ENCODE results near the gene GJB1. TPM values are rescaled to one million over a fixed set of nuclear protein-coding genes. Genes with fewer than 3 reads are reported as not detected.

GJB1 gene
- polyA plus RNA-seq, 1 donor (not counting 4 experiments of a cell fraction or from before 2014, with no cell fraction given): not detected

GRCh38 chrX:71214152-71214551 lies 8.9 kb upstream of the GJB1 start:
- H3K36me3 ChIP-seq (ENCODE audit: control insufficient read depth in 2 of 2, extremely low read depth in 1 of 2, insufficient read depth in 2 of 2, low read length in 2 of 2): no peaks in the 10 kb centered on the region
- DNase-seq (ENCODE audit: low read depth, low spot score) (no peak), FAIRE-seq (no peak)
- H3K27ac ChIP-seq (ENCODE audit: control insufficient read depth, insufficient read depth, low read length): no peak overlapping the region
- H2AFZ ChIP-seq (ENCODE audit: control insufficient read depth, low read length): no peak overlapping the region
- no peaks in the 10 kb centered on the region for H4K20me1 ChIP-seq (ENCODE audit: control insufficient read depth, extremely low read depth, insufficient read depth, low read length)
- no peaks in the 10 kb centered on the region for H3K4me1 ChIP-seq (ENCODE audit: control insufficient read depth, extremely low read depth, insufficient read depth, low read length)
- no peaks in the 10 kb centered on the region for H3K27me3 ChIP-seq (ENCODE audit: control insufficient read depth, extremely low read depth, insufficient read depth, low read length)
- H3K79me2 ChIP-seq (ENCODE audit: control insufficient read depth, insufficient read depth, low read length): no peaks in the 10 kb centered on the region
- H3K9me1 ChIP-seq (ENCODE audit: control insufficient read depth, extremely low read depth, insufficient read depth, low read length): no peaks in the 10 kb centered on the region
- no peak overlapping the region for H3K4me2 ChIP-seq (ENCODE audit: control insufficient read depth, extremely low read depth, insufficient read depth, low read depth, low read length)
- TF ChIP-seq CTCF (optimal IDR thresholded peaks at IDR 0.05 in 1 of 3, IDR thresholded peaks at IDR 0.05 in 1 of 3, conservative IDR thresholded peaks at IDR 0.05 in 1 of 3; ENCODE audit: extremely low read depth in 1 of 3, insufficient read depth in 2 of 3, low read length in 3 of 3): no peak
- TF ChIP-seq EZH2 (IDR thresholded peaks at IDR 0.05; ENCODE audit: low read length): no peak
- H3K9me3 ChIP-seq (ENCODE audit: control insufficient read depth, low read depth, low read length): no peaks in the 10 kb centered on the region
- dilution Hi-C loops (cut with MboI; ENCODE audit: extremely low pct_ligation_motif_present, low sequenced_read_pairs): no loop called here
- H3K4me3 ChIP-seq (ENCODE audit: control insufficient read depth in 2 of 3, extremely low read depth in 1 of 3, insufficient read depth in 2 of 3, low read depth in 1 of 3, low read length in 3 of 3): no peak overlapping the region
- H3K9ac ChIP-seq (ENCODE audit: control insufficient read depth, extremely low read depth, insufficient read depth, low read length): no peak overlapping the region

DNA sequence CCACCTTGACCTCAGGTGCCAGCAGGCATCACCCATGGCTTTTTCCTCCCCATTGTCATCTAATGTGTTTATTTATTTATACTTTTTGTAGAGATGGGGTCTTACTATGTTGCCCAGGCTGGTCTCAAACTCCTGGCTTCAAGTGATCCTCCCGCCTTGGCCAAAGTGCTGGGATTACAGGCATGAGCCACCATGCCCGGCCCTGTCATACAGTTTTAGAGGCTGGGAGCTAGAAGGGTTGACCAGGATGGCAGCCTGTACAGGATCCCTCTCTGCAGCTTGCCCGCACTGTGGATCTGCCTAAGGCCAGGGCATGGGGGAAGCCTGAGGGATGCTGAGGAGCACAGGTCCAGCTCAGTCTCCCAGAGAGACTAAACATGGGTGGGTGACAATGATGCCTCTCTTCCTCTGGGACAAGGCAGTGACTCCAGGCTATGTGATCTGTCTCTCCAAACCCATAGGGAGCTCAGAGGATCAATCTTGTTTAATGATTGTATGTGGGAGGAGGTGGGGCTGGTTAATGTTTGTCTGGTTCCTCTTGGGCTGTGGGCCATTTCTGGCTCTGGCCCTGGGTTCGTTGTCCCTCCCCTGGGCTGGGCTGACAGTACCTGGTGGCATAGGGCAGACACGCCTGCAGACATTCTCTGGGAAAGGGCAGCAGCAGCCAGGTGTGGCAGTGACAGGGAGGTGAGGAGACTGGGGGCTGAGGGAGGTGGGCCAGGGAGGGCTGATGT lies 8.3 kb upstream of the GJB1 start:
- DNase-seq (ENCODE audit: low read depth, low spot score): no peak
- Histone ChIP-seq H4K20me1 (ENCODE audit: control insufficient read depth, extremely low read depth, insufficient read depth, low read length) (no peaks in the 10 kb centered on the region), H3K4me2 (ENCODE audit: control insufficient read depth, extremely low read depth, insufficient read depth, low read depth, low read length) (no peak overlapping the region), H3K4me3 (ENCODE audit: control insufficient read depth in 2 of 3, extremely low read depth in 1 of 3, insufficient read depth in 2 of 3, low read depth in 1 of 3, low read length in 3 of 3) (no peak overlapping the region), H3K27ac (ENCODE audit: control insufficient read depth, insufficient read depth, low read length) (no peak overlapping the region), H3K79me2 (ENCODE audit: control insufficient read depth, insufficient read depth, low read length) (no peaks in the 10 kb centered on the region), H3K36me3 (ENCODE audit: control insufficient read depth in 2 of 2, extremely low read depth in 1 of 2, insufficient read depth in 2 of 2, low read length in 2 of 2) (no peaks in the 10 kb centered on the region), H3K27me3 (ENCODE audit: control insufficient read depth, extremely low read depth, insufficient read depth, low read length) (no peaks in the 10 kb centered on the region), H2AFZ (ENCODE audit: control insufficient read depth, low read length) (no peak overlapping the region), H3K9ac (ENCODE audit: control insufficient read depth, extremely low read depth, insufficient read depth, low read length) (no peak overlapping the region), H3K4me1 (ENCODE audit: control insufficient read depth, extremely low read depth, insufficient read depth, low read length) (no peaks in the 10 kb centered on the region), H3K9me3 (ENCODE audit: control insufficient read depth, low read depth, low read length) (no peaks in the 10 kb centered on the region), H3K9me1 (ENCODE audit: control insufficient read depth, extremely low read depth, insufficient read depth, low read length) (no peaks in the 10 kb centered on the region)
- dilution Hi-C loops (cut with MboI; ENCODE audit: extremely low pct_ligation_motif_present, low sequenced_read_pairs): no loop called here
- TF ChIP-seq EZH2 (IDR thresholded peaks at IDR 0.05; ENCODE audit: low read length): no peak
- no peak for TF ChIP-seq CTCF (optimal IDR thresholded peaks at IDR 0.05 in 1 of 3, IDR thresholded peaks at IDR 0.05 in 1 of 3, conservative IDR thresholded peaks at IDR 0.05 in 1 of 3; ENCODE audit: extremely low read depth in 1 of 3, insufficient read depth in 2 of 3, low read length in 3 of 3)
- no peak for FAIRE-seq
